ENCODE results near the gene PCYT2. TPM values are rescaled to one million over a fixed set of nuclear protein-coding genes. Genes with fewer than 3 reads are reported as not detected.
A peak's percentile ranks its signal among the peaks of the same experiment; 100 is the strongest.

The PCYT2 gene
- total and polyA plus RNA-seq, 9 of the 15 experiments (the other 6 are each of a cell fraction or from before 2014, with no cell fraction given) = 0.92 to 134 (median 82.5) TPM

DNA sequence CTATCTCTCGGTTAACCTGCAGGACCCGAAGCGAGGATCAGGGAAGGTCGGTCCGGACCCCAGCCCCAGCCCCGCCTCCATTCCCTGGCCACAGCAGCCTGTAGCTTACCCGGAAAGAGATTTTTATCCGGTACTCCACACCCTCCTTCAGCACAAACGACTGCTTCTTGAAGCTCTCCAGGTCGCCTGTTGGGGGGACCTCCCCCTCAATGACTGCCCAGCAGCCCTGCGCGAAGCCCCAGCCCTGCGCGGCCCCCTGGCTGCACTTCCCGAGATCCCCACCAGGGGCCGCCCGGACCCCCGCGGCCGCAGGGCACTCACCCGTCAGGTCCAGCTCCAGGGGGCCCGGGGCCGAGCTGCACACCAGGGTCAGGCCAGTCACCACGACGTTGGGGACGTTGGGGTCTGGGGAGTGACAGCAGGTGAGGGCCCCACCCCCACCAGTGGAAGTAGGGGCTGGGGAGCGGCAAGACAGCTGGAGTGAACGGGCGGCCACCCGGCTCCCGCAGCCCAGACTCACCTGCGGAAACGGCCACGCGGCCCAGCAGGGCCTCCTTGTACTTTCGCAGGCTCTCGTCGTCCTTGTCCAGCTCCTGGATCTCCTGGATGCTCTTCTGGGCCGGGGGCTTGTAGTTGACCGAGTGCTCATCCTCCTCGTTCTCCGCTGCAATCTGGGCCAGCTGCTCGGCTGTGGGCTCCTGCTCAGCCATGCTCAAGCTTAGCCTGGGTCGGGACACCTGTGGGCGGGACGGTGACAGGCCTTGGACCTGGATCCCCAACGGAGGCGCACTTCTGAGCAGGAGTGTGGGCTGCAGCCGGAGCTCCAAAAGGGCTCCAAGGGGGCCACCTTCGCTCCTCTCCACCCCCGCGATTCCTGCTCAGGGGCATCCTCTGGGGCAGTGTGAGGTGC lies 41.7 kb downstream of the PCYT2 start:
- H3K9me1 ChIP-seq (ENCODE audit: control insufficient read depth, insufficient read depth, low read length) = no peaks in the 10 kb centered on the region
- peak; percentile 50 for ATAC-seq
- 8% methylated on average over 43 of the region's 52 CpGs for WGBS (ENCODE audit: insufficient coverage, low coverage, missing lambda C conversion rate)
- H3K79me2 ChIP-seq (ENCODE audit: control insufficient read depth, insufficient read depth, low read length) = peaks cover 53% of the 10 kb centered on the region
- no peaks in the 10 kb centered on the region for H3K9me3 ChIP-seq (replicated peaks; ENCODE audit: control insufficient read depth, insufficient read depth, low read depth, low read length)
- H3K27ac ChIP-seq (ENCODE audit: extremely low read depth, low read depth, low read length) = peak overlapping the region; percentile 93
- H3K36me3 ChIP-seq (ENCODE audit: control insufficient read depth, insufficient read depth, low read length) = peaks cover 44% of the 10 kb centered on the region; the same call in 2 of the 3 replicates
- H4K20me1 ChIP-seq (replicated peaks; ENCODE audit: control insufficient read depth, insufficient read depth, low read length) = peaks cover 37% of the 10 kb centered on the region
- DNase-seq (ENCODE audit: extremely low read depth in 1 of 4, low spot score in 3 of 4) = peak; percentile 66 to 76 (median 71)
- peak overlapping the region; percentile 93 for H3K4me2 ChIP-seq (ENCODE audit: insufficient read depth, low read length)
- peak overlapping the region; percentile 93 for H3K4me3 ChIP-seq
- no peak overlapping the region for H2AFZ ChIP-seq (ENCODE audit: low read depth, low read length)
- H3K27me3 ChIP-seq (ENCODE audit: control insufficient read depth in 2 of 2, insufficient read depth in 2 of 2, low read length in 2 of 2) = no peaks in the 10 kb centered on the region
- ChIA-PET POLR2A (interaction anchor here (0.5 to 2.6 kb wide), 26 partner anchors 9 to 527 kb away, joined by 3 to 13 read pairs (median 4); partner anchors contain the start of gene P4HB), CTCF (ENCODE audit: low intra/inter-chr PET ratio) (interaction anchor here (0.8 to 1.0 kb wide), 3 partner anchors 84 to 136 kb away, joined by 3 read pairs; no protein-coding TSS in a partner anchor)
- BruUV-seq (replicated peaks) = no TSS peak
- peak; percentile 26 for FAIRE-seq
- in situ Hi-C loops (cut with MboI) (no loop called here), intact Hi-C loops (cut with micrococcal nuclease) (no loop called here)
- H3K9ac ChIP-seq (ENCODE audit: insufficient read depth in 1 of 2, low read depth in 2 of 2, low read length in 2 of 2) = peak overlapping the region; percentile 88 to 98
- H3K4me1 ChIP-seq (replicated peaks in 1 of 2; ENCODE audit: control insufficient read depth in 2 of 2, insufficient read depth in 2 of 2, low read length in 2 of 2) = peaks cover 29 to 80% of the 10 kb centered on the region in 2 experiments
- no peak for TF ChIP-seq SREBF2 (CRISPR knock-in tag; IDR thresholded peaks at IDR 0.05)
- no peak for TF ChIP-seq ARNT (IDR thresholded peaks at IDR 0.05)
- no peak for TF ChIP-seq ZNF436 (CRISPR knock-in tag; IDR thresholded peaks at IDR 0.05)
- no peak for TF ChIP-seq MCM7 (IDR thresholded peaks at IDR 0.05)
- no peak for TF ChIP-seq NCOA2 (IDR thresholded peaks at IDR 0.05; ENCODE audit: partially characterized antibody in 2 of 2)
- TF ChIP-seq, protein P1, sequence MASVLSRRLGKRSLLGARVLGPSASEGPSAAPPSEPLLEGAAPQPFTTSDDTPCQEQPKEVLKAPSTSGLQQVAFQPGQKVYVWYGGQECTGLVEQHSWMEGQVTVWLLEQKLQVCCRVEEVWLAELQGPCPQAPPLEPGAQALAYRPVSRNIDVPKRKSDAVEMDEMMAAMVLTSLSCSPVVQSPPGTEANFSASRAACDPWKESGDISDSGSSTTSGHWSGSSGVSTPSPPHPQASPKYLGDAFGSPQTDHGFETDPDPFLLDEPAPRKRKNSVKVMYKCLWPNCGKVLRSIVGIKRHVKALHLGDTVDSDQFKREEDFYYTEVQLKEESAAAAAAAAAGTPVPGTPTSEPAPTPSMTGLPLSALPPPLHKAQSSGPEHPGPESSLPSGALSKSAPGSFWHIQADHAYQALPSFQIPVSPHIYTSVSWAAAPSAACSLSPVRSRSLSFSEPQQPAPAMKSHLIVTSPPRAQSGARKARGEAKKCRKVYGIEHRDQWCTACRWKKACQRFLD (CRISPR knock-in tag; IDR thresholded peaks at IDR 0.05) = no peak
- TF ChIP-seq, protein P2, sequence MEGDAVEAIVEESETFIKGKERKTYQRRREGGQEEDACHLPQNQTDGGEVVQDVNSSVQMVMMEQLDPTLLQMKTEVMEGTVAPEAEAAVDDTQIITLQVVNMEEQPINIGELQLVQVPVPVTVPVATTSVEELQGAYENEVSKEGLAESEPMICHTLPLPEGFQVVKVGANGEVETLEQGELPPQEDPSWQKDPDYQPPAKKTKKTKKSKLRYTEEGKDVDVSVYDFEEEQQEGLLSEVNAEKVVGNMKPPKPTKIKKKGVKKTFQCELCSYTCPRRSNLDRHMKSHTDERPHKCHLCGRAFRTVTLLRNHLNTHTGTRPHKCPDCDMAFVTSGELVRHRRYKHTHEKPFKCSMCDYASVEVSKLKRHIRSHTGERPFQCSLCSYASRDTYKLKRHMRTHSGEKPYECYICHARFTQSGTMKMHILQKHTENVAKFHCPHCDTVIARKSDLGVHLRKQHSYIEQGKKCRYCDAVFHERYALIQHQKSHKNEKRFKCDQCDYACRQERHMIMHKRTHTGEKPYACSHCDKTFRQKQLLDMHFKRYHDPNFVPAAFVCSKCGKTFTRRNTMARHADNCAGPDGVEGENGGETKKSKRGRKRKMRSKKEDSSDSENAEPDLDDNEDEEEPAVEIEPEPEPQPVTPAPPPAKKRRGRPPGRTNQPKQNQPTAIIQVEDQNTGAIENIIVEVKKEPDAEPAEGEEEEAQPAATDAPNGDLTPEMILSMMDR (IDR thresholded peaks at IDR 0.05 in 2 of 3, conservative IDR thresholded peaks at IDR 0.05 in 1 of 3; ENCODE audit: insufficient read depth in 2 of 3, low read depth in 1 of 3, low read length in 3 of 3) = peak; percentile 74 to 93 (median 90)
- TF ChIP-seq POLR2G (IDR thresholded peaks at IDR 0.05; ENCODE audit: low read depth, low read length) = peak; percentile 81
- TF ChIP-seq, protein P3, sequence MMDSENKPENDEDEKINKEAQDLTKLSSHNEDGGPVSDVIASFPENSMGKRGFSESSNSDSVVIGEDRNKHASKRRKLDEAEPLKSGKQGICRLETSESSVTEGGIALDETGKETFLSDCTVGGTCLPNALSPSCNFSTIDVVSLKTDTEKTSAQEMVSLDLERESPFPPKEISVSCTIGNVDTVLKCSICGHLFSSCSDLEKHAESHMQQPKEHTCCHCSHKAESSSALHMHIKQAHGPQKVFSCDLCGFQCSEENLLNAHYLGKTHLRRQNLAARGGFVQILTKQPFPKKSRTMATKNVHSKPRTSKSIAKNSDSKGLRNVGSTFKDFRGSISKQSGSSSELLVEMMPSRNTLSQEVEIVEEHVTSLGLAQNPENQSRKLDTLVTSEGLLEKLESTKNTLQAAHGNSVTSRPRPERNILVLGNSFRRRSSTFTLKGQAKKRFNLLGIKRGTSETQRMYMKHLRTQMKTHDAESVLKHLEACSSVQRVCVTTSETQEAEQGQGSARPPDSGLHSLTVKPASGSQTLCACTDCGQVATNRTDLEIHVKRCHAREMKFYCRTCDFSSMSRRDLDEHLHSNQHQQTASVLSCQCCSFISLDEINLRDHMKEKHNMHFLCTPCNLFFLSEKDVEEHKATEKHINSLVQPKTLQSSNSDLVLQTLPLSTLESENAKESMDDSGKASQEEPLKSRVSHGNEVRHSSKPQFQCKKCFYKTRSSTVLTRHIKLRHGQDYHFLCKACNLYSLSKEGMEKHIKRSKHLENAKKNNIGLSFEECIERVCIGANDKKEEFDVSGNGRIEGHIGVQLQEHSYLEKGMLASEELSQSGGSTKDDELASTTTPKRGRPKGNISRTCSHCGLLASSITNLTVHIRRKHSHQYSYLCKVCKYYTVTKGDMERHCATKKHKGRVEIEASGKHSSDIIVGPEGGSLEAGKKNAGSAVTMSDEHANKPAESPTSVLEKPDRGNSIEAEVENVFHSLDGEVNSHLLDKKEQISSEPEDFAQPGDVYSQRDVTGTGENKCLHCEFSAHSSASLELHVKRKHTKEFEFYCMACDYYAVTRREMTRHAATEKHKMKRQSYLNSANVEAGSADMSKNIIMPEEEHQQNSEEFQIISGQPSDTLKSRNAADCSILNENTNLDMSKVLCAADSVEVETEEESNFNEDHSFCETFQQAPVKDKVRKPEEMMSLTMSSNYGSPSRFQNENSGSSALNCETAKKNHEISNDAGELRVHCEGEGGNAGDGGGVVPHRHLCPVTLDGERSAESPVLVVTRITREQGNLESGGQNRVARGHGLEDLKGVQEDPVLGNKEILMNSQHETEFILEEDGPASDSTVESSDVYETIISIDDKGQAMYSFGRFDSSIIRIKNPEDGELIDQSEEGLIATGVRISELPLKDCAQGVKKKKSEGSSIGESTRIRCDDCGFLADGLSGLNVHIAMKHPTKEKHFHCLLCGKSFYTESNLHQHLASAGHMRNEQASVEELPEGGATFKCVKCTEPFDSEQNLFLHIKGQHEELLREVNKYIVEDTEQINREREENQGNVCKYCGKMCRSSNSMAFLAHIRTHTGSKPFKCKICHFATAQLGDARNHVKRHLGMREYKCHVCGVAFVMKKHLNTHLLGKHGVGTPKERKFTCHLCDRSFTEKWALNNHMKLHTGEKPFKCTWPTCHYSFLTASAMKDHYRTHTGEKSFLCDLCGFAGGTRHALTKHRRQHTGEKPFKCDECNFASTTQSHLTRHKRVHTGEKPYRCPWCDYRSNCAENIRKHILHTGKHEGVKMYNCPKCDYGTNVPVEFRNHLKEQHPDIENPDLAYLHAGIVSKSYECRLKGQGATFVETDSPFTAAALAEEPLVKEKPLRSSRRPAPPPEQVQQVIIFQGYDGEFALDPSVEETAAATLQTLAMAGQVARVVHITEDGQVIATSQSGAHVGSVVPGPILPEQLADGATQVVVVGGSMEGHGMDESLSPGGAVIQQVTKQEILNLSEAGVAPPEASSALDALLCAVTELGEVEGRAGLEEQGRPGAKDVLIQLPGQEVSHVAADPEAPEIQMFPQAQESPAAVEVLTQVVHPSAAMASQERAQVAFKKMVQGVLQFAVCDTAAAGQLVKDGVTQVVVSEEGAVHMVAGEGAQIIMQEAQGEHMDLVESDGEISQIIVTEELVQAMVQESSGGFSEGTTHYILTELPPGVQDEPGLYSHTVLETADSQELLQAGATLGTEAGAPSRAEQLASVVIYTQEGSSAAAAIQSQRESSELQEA (IDR thresholded peaks at IDR 0.05; ENCODE audit: low read depth) = no peak
